Coronary artery (tissue), 2 donors: ENCODE results near the gene MAP4K5.

ENCODE experiments used
- DNase-seq: peaks from one replicate; pipeline ENCODE4 v3.0.0-alpha.2; 2017; ENCODE audit warnings: low spot score
- H3K27ac ChIP-seq, 2 donors: fragments of 200-600 bp; sonication (generic); one replicate each; pipeline ENCODE4 v1.5.1; 2016 to 2019
- H3K4me3 ChIP-seq: fragments of 200-600 bp; sonication (generic); 2 replicates; pipeline ENCODE4 v1.5.1; 2016; ENCODE audit warnings: mild to moderate bottlenecking, moderate library complexity
- TF ChIP-seq, protein P1 (sequence below): fragments of 200-600 bp; sonication (generic); IDR thresholded peaks from one replicate; pipeline ENCODE4 v1.5.1; 2019; ENCODE audit warnings: antibody characterized with exemption

Gene MAP4K5

DNA sequence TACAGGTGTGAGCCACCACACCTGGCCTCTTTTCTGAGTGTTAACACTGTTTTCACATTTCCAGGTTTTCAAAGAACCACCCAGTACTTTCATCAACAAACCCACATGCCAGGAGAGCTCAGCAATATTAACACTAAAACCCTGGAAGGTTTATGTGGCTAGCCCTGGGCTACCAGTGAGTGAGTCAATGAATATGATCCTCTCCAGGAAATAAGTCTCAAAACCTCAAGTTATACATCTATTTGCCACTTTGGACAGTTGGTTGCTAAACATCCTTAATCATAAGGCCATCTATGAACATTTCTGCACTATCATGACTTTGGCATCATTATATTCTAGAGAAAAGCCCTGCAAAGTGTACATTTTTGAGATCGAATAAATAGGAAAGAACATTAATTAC is 129.4 kb downstream of the MAP4K5 start:
- TF ChIP-seq, protein P1, sequence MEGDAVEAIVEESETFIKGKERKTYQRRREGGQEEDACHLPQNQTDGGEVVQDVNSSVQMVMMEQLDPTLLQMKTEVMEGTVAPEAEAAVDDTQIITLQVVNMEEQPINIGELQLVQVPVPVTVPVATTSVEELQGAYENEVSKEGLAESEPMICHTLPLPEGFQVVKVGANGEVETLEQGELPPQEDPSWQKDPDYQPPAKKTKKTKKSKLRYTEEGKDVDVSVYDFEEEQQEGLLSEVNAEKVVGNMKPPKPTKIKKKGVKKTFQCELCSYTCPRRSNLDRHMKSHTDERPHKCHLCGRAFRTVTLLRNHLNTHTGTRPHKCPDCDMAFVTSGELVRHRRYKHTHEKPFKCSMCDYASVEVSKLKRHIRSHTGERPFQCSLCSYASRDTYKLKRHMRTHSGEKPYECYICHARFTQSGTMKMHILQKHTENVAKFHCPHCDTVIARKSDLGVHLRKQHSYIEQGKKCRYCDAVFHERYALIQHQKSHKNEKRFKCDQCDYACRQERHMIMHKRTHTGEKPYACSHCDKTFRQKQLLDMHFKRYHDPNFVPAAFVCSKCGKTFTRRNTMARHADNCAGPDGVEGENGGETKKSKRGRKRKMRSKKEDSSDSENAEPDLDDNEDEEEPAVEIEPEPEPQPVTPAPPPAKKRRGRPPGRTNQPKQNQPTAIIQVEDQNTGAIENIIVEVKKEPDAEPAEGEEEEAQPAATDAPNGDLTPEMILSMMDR: no peak
- no peak for DNase-seq
- Histone ChIP-seq H3K27ac (no peak overlapping the region), H3K4me3 (no peak overlapping the region)

DNA sequence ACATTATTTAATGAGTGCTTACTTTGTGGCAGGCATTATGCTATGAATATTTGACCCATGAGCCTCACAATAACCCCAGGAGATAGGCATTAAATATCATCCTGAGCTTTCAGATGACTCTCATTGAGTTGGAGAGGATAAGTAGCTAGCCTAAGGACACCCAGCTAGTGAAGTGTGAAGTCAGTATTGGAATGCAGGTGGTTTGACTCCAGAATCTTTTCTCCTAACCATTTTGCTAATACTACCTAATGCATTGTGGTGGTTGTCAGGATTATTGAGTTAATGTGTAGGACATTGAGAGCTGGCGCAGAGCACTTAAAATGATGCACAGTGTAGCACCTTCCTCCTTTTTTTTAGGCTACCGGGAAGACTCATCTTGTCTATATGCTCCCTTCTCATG is 131.9 kb downstream of the MAP4K5 start:
- TF ChIP-seq, protein P1: no peak
- Histone ChIP-seq H3K4me3 (no peak overlapping the region), H3K27ac (no peak overlapping the region)
- no peak for DNase-seq

DNA sequence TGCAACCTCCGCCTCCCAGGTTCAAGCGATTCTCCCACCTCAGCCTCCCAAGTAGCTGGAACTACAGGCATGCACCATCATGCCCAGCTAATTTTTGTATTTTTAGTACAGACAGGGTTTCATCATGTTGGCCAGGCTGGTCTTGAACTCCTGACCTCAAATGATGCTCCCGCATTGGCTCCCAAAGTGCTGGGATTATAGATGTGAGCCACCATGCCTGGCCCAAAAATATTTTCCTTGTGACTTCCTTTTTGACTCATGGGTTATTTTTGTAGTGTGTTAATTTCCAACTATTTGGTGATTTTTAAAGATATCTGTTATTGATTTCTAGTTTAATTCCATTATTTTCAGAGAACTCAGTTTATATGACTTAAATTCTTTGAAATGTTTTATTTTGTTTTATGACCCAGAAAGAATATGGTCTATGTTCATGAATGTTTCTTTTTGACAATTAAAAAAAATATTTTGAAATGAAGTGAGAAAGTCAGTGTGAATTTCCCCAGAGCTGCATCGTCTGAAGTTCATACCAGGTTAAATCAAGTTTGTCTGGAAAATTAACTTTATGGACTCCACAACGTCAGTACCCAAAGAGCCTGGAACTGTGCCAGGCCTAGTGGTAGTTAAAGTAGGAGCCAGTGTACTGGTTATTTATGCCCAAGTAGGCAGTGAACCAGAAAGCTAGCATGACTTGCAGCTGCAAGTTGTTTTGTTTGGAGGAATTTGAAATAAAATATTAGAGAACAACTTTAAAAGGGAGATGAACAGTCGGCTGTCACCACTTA is 132.9 kb downstream of the MAP4K5 start:
- no peak for DNase-seq
- TF ChIP-seq, protein P1: no peak
- H3K4me3 ChIP-seq: no peak overlapping the region
- no peak overlapping the region for H3K27ac ChIP-seq

DNA sequence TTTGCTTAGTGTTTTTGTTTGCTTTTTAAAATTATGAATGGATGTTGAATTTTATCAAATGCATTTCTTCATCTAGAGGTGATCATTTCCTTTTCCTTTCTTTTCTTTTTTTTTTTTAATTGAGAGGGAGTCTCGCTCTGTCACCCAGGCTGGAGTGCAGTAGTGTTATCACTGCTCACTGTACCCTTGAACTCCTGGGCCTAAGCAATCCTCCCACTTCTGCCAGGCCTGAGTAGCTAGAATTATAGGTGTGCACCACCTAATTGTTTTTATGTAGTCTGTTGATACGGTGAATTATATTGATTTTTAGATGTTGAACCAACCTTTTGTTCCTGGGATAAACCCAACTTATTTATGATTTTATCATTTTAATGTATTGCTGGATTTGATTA is 134.2 kb downstream of the MAP4K5 start:
- H3K4me3 ChIP-seq: no peak overlapping the region
- TF ChIP-seq, protein P1: no peak
- DNase-seq: no peak
- H3K27ac ChIP-seq: no peak overlapping the region

DNA sequence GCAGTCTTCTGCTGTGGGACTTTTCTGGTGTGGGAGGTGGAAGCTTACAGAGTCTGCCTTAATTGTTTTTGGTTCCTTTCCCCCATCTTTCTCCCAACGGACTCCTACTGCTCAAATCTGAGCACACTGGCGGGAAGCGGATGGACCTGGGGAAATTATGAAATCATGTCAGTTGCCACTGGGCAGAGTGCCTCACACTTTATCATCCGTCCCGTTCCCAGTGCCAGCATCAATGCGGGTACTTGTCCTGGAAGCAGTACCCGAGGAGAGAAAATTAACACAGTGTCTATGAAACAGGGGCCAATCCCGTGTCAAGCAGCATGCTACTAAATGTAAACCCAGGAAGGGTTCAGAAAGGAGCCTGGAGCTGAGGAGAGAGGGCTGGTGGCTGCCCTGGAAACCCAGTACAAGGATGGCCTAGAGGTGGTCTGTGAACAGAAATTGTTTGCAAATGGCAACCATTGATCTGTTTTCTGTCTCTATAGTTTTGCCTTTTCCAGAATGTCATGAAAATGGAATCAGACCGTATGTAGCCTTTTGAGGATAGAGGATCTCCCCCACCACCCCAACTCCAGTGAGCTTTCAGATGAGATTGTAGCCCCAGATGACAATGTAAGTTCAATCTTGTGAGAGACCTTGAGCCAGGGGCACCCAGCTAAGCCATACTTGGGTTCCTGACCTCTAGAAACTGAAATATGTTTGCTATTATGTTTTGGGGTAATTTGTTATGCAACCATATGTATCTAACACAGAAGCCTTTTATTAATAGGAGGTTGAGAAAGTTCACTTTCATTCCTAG is 134.8 kb downstream of the MAP4K5 start:
- Histone ChIP-seq H3K27ac (peak overlapping the region in 1 of 2 donors; percentile 81), H3K4me3 (peak overlapping the region; percentile 76)
- TF ChIP-seq, protein P1: no peak
- DNase-seq: no peak

DNA sequence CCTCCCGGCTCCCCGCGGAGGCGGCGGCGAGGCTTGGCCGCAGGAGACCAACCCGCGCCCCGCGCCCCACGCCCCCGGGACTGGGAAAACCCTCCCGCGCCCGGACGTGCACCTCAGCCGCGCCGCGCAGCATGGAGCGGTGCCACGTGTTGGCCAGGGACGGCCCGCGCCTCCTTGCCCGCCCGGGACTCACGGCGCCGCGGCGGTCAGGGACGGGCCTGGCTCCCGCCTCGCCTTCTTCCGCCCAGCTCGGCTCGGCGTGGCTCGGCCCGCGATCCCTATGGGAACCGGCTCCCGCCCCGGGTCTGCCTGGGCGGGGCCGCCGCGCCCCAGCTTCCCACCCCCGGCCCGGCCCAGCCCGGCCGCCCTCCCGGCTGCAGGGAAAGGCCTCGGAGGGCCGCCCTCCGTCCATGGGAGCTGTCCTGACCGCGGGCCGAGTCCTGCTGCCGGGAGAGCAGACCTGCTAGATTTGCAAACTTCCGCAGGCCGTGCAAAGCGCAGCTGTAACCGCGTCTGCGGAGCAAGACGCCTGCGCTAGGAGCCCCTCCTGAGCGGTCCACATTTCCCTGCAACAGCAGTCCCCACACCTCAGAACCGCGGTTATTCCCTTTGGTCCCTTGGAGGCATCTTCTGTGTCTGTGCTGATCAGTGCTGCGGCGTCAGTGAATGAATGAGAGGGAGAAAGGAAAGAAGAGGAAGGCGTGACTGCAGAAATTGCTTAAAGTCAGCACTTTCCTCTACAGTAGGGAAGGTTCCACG is 135.6 kb downstream of the MAP4K5 start, which contains the start of gene CDKL1:
TSS of gene CDKL1 (minus strand) at position 251 of the 759 bp plus-strand sequence. CDS start 1,013 bp downstream, outside the sequence.
- H3K4me3 ChIP-seq: peak within 1 kb of the TSS; percentile 76
- TF ChIP-seq, protein P1: no peak

More for the DNA sequence above, 135.6 kb downstream of the MAP4K5 start, which contains the start of gene CDKL1:
- peak; percentile 76 for DNase-seq
- H3K27ac ChIP-seq: peak within 1 kb of the TSS; percentile 70 to 81
